ENCODE data around the gene TOR4A. TPM values are rescaled to one million over a fixed set of nuclear protein-coding genes. Genes with fewer than 3 reads are reported as not detected.

TOR4A gene
- total RNA-seq, 1 experiment from 2014 or later: 37.1 TPM

GRCh38 chr9:137311171-137311985 is 33.9 kb downstream of the TOR4A start:
- TF ChIP-seq CTCF (IDR thresholded peaks at IDR 0.05) (no peak), POLR2AphosphoS5 (IDR thresholded peaks at IDR 0.05; ENCODE audit: low read depth, low read length) (no peak), REST (IDR thresholded peaks at IDR 0.05; ENCODE audit: insufficient read depth in 1 of 2, low read depth in 2 of 2, low read length in 1 of 2) (no peak)
- intact Hi-C loops (cut with micrococcal nuclease; ENCODE audit: unreplicated experiment) (no loop called here), in situ Hi-C loops (cut with HindIII; ENCODE audit: low pct_unique_long_range_greater_than_20kb, low sequenced_read_pairs) (no loop called here)
- peaks cover 4% of the 10 kb centered on the region for H3K4me1 ChIP-seq (ENCODE audit: control insufficient read depth, insufficient read depth, low read length)
- ChIA-PET POLR2A (no interaction called here), CTCF (no interaction called here)
- no peaks in the 10 kb centered on the region for H3K36me3 ChIP-seq (ENCODE audit: control insufficient read depth, insufficient read depth, low read length)
- H3K27ac ChIP-seq (ENCODE audit: low read length): no peak overlapping the region
- H3K4me3 ChIP-seq (ENCODE audit: low read depth in 2 of 2, low read length in 2 of 2): no peak overlapping the region
- BruUV-seq (replicated peaks): no TSS peak
- no peak for ATAC-seq
- no peak for DNase-seq (ENCODE audit: low read depth, low spot score)
- H3K9me3 ChIP-seq (ENCODE audit: control insufficient read depth, insufficient read depth, low read depth, low read length): no peaks in the 10 kb centered on the region
- no peaks in the 10 kb centered on the region for H3K27me3 ChIP-seq (ENCODE audit: control insufficient read depth, insufficient read depth, low read length)

GRCh38 chr9:137311986-137312851 is 34.7 kb downstream of the TOR4A start:
- CTCF ChIA-PET: no interaction called here
- intact Hi-C loops (cut with micrococcal nuclease; ENCODE audit: unreplicated experiment): no loop called here
- Histone ChIP-seq H3K36me3 (ENCODE audit: control insufficient read depth, insufficient read depth, low read length) (no peaks in the 10 kb centered on the region), H3K4me3 (ENCODE audit: low read depth in 2 of 2, low read length in 2 of 2) (no peak overlapping the region), H3K27ac (ENCODE audit: low read length) (no peak overlapping the region), H3K27me3 (ENCODE audit: control insufficient read depth, insufficient read depth, low read length) (no peaks in the 10 kb centered on the region), H3K9me3 (ENCODE audit: control insufficient read depth, insufficient read depth, low read depth, low read length) (no peaks in the 10 kb centered on the region), H3K4me1 (ENCODE audit: control insufficient read depth, insufficient read depth, low read length) (no peaks in the 10 kb centered on the region; the same call in 1 of the 2 replicates)
- no TSS peak for BruUV-seq (replicated peaks)
- ATAC-seq: no peak
- POLR2A ChIA-PET: no interaction called here
- TF ChIP-seq CTCF (IDR thresholded peaks at IDR 0.05) (no peak), POLR2AphosphoS5 (IDR thresholded peaks at IDR 0.05; ENCODE audit: low read depth, low read length) (no peak), REST (IDR thresholded peaks at IDR 0.05; ENCODE audit: insufficient read depth in 1 of 2, low read depth in 2 of 2, low read length in 1 of 2) (no peak), SIN3A (IDR thresholded peaks at IDR 0.05; ENCODE audit: borderline replicate concordance, insufficient read depth, low read depth, low read length) (no peak), TCF7L2 (IDR thresholded peaks at IDR 0.05; ENCODE audit: low read depth, low read length) (no peak)
- no peak for DNase-seq (ENCODE audit: low read depth, low spot score)
- in situ Hi-C loops (cut with HindIII; ENCODE audit: low pct_unique_long_range_greater_than_20kb, low sequenced_read_pairs): no loop called here
